ENCODE results near the gene NOTCH3.

NOTCH3 gene

DNA sequence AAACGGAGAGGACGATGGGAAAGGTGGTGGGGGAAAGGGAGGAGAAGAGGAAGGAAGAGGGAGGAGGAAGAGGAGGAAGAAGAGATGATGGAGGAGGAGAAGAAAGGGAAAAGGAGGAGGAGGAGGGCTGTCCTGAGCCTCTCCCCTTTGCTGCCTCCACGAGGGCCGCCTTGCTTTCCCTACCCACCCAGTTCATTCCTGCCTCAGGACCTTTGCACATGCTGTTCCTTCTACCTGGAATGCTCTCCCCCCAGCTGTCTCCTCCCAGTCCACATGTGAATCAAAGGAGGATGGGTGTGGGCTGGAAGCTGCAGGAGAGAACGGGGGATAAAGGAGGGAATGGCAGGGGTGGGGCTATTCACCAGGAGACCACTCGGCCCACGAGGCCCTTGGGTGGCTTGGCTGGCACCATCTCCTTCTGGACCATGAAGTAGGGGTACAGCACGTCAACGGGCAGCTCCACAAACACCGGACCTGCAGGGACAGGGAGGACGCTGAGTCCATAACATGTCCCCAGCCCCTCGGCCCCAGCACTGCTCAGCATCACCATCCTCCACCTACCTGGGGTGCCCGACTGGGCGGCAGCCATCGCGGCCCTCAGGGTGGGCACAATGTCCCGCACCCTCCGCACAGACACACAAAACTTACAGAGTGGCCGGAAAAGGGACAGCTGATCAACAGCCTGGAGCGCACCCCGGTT is 78.3 kb downstream of the NOTCH3 start:
- no peak for DNase-seq

- no peak for DNase-seq
Measured at GRCh38 chr19:15120135-15121026, 80.4 kb downstream of the NOTCH3 start.

- no peak for DNase-seq
Measured at GRCh38 chr19:15118789-15119494, 81.9 kb downstream of the NOTCH3 start.

DNA sequence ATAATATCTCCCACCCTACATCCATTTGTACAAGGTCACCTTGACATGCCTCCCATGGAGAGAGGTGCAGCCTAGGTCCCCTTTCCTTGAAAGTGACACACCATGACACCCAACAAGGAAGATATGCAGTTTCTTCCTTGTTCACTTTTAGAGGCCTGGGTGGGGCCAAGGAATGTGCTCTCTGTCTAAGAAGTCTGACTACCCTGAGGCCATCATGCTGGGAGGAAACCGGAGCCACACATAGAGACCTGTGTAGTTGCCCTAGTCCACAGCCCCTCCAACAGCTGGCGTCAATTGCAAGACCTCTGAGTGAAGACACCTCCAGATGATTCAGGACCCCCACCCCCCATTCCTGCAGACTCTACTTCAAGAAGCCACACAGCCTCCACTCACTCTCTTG is 82.5 kb downstream of the NOTCH3 start:
- no peak for DNase-seq

GRCh38 chr19:15116856-15117255 is 83.9 kb downstream of the NOTCH3 start:
- no peak for DNase-seq

GRCh38 chr19:15115762-15116615 is 84.8 kb downstream of the NOTCH3 start:
- no peak for DNase-seq

DNA sequence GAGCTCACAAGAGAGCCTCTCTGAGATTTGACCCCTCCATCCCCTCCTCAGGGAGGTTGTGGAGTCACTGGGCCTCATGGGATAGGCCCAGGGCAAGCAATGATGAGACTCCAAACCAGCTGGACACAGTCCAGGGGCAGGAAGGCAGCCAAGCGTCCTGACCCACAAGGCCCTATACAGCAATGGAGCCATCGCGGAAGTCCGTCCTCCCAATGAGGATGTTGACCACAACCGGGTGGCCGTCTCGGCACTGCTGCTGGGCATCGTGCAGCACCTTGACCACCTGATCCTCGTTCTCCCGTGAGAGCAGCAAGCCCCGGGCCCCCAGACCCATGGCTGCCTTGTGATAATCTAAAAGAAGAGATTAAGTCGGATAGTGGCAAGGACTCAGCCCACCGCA is 85.7 kb downstream of the NOTCH3 start:
- DNase-seq = peak; percentile 32

GRCh38 chr19:15114153-15114540 is 86.6 kb downstream of the NOTCH3 start:
- DNase-seq = peak; percentile 26

DNA sequence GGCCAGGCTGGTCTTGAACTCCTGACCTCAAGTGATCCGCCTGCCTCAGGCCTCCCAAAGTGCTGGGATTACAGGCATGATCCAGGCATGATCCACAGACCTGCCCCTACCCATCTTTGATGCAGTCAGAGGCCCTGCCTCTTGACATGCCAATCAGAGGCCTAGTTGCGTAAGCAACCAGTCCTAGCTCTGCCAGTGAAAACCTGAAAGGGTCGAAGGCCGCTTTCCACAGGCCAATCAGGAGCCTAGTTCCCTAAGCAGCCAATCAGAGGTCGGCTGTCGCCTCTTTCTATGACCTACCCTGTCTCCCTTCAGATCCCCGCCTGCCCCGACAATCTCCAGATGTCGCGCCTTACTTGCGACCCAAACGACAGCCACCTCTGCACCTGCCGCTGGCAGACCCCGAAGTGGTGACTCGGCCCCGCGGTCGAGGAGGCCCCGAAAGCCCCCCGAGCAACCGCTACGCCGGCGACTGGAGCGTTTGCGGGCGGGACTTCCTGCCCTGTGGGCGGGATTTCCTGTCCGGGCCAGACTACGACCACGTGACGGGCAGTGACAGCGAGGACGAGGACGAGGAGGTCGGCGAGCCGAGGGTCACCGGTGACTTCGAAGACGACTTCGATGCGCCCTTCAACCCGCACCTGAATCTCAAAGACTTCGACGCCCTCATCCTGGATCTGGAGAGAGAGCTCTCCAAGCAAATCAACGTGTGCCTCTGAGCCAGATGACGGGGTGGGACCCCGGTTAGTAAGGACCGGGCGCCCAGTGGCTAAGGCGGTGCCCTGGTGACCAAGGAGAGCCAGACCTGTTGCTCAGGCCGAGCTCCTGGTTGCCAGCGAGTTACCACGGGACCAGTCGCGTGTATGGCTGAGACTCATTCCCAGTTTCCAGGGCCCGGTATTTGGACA is 87.3 kb downstream of the NOTCH3 start:
- DNase-seq = no peak

GRCh38 chr19:15112385-15112784 is 88.4 kb downstream of the NOTCH3 start:
- no peak for DNase-seq

DNA sequence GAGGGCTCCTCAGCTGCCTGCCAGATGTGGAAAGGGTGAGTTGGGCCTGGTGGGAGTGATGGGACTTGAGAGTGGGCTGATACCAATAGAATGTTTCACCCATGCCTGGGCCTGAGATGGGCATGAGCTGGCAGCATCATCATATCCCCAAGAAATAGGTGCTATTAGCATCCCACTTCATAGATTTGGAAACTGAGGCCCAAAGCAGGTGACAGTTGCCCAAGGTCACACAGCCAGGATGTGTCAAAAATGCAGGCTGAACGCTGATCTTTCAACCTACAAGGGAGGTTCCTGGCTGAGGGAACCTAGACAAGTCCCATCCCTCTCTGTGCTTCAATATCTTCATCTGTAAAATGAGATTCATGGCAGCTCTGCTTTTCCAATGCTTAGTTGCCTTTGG is 89.0 kb downstream of the NOTCH3 start:
- no peak for DNase-seq

DNA sequence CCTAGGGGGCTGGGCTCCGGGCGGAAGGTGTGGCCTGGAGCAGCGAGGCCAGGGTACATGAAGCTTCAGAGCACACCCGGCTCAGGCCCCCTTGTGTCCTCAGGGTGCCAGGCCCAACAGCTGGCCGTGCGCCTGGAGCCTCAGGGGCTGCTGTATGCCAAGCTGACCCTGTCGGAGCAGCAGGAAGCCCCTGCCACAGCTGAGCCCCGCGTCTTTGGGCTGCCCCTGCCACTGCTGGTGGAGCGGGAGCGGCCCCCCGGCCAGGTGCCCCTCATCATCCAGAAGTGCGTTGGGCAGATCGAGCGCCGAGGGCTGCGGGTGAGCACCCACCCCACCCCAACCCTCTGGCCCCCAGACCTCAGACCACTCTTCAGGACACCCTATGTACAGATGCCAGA is 90.4 kb downstream of the NOTCH3 start:
- DNase-seq = no peak

DNA sequence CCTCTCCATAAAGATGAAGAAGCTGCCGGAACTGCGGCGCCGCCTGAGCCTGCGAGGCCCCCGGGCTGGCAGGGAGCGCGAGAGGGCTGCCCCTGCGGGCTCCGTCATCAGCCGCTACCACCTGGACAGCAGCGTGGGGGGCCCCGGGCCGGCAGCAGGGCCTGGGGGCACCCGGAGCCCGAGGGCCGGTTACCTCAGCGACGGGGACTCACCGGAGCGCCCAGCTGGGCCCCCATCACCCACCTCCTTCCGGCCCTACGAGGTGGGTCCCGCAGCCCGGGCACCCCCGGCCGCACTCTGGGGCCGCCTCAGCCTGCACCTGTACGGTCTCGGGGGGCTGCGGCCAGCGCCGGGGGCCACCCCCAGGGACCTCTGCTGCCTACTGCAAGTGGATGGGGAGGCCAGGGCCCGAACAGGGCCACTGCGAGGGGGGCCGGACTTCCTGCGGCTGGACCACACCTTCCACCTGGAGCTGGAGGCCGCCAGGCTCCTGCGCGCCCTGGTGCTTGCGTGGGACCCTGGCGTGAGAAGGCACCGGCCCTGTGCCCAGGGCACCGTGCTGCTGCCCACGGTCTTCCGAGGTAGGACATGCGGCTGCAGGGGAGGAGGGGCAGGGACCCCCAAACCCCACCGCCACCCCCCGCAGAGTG is 90.9 kb downstream of the NOTCH3 start:
- no peak for DNase-seq

Measured in fibroblast of upper back skin (primary cell).